ENCODE data around the gene NEDD9. TPM values are rescaled to one million over a fixed set of nuclear protein-coding genes. Genes with fewer than 3 reads are reported as not detected.

NEDD9 gene, protein sequence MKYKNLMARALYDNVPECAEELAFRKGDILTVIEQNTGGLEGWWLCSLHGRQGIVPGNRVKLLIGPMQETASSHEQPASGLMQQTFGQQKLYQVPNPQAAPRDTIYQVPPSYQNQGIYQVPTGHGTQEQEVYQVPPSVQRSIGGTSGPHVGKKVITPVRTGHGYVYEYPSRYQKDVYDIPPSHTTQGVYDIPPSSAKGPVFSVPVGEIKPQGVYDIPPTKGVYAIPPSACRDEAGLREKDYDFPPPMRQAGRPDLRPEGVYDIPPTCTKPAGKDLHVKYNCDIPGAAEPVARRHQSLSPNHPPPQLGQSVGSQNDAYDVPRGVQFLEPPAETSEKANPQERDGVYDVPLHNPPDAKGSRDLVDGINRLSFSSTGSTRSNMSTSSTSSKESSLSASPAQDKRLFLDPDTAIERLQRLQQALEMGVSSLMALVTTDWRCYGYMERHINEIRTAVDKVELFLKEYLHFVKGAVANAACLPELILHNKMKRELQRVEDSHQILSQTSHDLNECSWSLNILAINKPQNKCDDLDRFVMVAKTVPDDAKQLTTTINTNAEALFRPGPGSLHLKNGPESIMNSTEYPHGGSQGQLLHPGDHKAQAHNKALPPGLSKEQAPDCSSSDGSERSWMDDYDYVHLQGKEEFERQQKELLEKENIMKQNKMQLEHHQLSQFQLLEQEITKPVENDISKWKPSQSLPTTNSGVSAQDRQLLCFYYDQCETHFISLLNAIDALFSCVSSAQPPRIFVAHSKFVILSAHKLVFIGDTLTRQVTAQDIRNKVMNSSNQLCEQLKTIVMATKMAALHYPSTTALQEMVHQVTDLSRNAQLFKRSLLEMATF
- total RNA-seq (2014; rRNA removed; shearing (Covaris generic)), result 5.0 and 6.5 TPM in 2 replicates

DNA sequence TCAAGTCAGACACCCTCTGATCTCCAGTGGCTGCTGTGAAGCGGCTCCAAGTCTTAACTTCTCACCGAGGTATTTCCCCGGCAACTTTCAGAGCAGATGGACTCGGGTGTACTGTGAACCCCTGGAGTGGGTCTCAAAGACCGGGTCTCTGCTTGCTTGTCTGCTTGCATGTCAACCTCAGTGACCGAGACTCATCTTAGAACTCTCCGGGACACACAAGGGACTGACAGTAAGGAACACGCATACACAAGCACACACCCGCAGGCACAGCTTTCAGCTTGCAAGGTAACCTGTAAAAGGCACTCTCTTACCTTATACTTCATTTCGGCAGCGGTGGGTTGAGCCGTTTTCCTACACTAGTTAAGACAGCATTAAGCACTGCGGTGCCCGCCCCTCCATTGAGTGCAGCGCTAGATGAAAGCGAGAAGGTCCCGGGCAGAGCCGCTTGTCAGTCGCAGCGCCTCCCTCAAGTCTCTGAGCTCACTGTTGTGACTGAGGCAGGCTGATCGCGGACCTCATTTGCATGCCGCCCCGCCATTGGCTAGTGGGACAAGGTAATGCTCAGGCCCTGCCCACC is at the start of gene NEDD9:
Gene NEDD9, minus strand, starts transcription at position 476 of the 577 bp plus-strand sequence. Its CDS starts 153 bp downstream, at position 323.
- Histone ChIP-seq H3K4me3 (ENCODE audit: insufficient read depth, low read depth, low read length) (peak within 1 kb of the TSS; percentile 53), H3K27me3 (ENCODE audit: control insufficient read depth, insufficient read depth, low read length) (no peaks in the 10 kb centered on the region), H3K36me3 (replicated peaks; ENCODE audit: control insufficient read depth, insufficient read depth, low read length) (no peaks in the 10 kb centered on the region)
- DNase-seq, result peak; percentile 85

DNA sequence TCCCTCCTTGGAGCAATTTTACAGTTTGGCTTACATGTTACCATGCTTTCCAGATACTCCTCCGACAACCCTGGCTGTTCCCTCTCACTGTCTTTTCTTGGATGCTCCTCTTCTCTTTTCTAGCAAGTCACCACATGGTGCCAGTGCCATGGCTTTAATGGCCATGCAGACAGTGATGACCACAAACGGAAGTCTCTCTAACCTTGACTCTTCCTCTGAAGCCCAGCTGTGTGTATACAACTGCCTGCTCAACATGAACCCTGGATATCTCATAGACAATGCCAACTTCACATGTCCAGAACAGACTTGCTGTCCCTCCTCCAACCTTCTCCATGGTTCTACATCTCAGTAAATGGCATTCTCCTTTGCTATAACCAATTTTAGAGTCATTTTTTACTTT is 49.8 kb upstream of the NEDD9 start:
- no peaks in the 10 kb centered on the region for H3K27me3 ChIP-seq (ENCODE audit: control insufficient read depth, insufficient read depth, low read length)
- no peaks in the 10 kb centered on the region for H3K36me3 ChIP-seq (replicated peaks; ENCODE audit: control insufficient read depth, insufficient read depth, low read length)
- H3K4me3 ChIP-seq (ENCODE audit: insufficient read depth, low read depth, low read length), result no peak overlapping the region
- DNase-seq, result no peak

DNA sequence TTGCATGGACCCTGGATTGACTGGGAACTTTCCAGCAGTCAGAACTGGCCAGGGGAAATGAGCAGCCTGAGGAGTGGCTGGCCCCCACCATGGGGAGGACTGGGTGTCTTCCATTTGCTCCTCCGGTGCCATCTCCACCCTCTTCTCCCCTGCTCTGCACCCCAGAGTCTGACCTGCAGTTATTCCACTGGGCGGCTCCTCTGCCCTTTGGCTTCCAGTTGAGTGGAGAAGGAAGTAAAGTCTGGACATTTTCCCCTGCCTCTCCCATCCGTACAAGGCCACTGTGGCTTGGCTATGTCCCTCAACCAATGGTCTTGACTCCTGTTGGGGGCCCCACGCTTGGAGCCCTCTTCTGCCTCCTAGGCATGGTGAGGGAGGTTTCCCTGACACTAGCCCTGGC is 47.9 kb upstream of the NEDD9 start:
- H3K27me3 ChIP-seq (ENCODE audit: control insufficient read depth, insufficient read depth, low read length), result no peaks in the 10 kb centered on the region
- no peak overlapping the region for H3K4me3 ChIP-seq (ENCODE audit: insufficient read depth, low read depth, low read length)
- H3K36me3 ChIP-seq (replicated peaks; ENCODE audit: control insufficient read depth, insufficient read depth, low read length), result no peaks in the 10 kb centered on the region
- no peak for DNase-seq

DNA sequence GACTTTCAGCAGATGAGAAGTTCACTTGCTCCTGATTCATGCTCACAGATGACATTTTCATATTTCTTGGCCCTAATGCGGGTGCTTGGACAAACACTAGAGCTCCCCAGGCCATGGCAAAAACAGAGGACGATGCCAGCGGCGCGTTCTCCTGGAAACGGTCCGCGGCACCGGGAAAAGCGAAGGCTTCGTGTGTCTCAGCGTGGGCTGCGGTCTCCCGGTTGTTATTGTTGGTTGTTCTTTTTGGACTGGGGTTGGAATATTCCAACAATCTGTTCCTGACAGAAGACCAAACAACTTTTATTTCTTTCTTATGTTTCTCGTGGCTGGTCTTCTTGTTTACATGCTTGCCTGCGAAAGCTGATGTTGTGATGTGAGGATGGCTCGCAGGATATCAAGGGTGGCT is 46.8 kb upstream of the NEDD9 start:
- no peaks in the 10 kb centered on the region for H3K36me3 ChIP-seq (replicated peaks; ENCODE audit: control insufficient read depth, insufficient read depth, low read length)
- H3K4me3 ChIP-seq (ENCODE audit: insufficient read depth, low read depth, low read length), result no peak overlapping the region
- no peak for DNase-seq
- no peaks in the 10 kb centered on the region for H3K27me3 ChIP-seq (ENCODE audit: control insufficient read depth, insufficient read depth, low read length)

DNA sequence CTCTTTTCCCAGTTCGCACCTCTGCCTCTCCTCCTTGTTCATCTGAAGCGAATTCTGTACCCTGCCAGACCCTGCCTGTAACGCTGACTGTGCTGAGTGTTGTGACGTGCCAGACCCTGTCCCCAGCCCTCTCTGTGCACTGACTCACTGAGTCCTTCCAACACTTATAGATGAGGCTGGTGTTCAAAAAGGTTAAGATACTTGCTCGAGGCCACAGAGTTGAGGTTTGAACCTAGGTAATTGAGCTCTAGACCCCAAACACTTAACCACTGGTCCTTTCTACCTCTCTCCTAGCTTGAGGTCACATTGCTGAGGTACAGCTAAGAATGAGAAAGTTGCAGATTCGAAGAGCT is 45.7 kb upstream of the NEDD9 start:
- Histone ChIP-seq H3K36me3 (replicated peaks; ENCODE audit: control insufficient read depth, insufficient read depth, low read length) (no peaks in the 10 kb centered on the region), H3K4me3 (ENCODE audit: insufficient read depth, low read depth, low read length) (no peak overlapping the region), H3K27me3 (ENCODE audit: control insufficient read depth, insufficient read depth, low read length) (no peaks in the 10 kb centered on the region)
- no peak for DNase-seq

DNA sequence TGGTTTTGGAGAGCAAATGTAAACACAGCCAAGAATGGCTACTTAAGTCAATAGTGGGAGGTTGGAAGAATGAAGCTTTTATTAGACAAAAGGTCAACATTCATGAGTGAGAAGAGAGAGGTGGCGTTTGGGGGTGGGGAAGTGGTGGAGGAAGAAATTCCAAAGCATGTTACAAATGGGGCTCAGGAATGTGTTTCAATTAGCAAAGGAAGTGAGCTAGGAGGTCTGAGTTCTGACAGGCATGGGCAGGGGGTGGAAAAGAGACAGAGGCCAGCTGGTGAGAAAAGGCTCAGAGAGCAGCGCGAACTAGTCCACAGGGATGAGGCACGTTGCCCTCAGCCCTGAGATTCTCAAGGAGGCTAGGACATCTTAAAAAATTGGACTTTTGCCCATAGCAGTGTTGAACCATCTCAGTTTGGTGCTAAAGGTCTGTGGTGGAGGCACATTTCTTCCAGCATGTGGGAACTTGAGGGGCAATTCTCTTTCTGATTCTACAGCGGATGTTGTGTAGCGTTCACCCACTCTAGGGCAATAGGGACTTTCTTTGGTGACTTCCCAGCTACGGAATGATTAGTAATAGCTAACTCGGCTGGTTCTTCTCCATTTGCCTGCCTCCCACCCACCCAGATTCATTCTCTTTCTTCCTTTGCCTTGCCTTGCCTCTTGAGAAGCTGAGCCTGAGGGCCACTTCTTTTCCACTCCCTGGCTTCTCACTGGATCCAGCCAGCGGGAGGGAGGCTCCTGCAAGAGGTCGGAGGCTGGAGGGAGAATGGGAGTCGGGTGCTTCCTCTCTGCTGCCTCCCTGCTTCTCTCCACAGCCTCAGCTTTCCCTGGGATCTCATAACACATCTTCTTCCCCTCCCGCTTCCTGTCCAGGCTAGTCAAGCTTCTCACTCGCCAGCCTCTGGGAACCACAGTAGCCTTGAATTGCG is 45.1 kb upstream of the NEDD9 start:
- DNase-seq, result peak; percentile 60
- H3K36me3 ChIP-seq (replicated peaks; ENCODE audit: control insufficient read depth, insufficient read depth, low read length), result no peaks in the 10 kb centered on the region
- no peak overlapping the region for H3K4me3 ChIP-seq (ENCODE audit: insufficient read depth, low read depth, low read length)
- no peaks in the 10 kb centered on the region for H3K27me3 ChIP-seq (ENCODE audit: control insufficient read depth, insufficient read depth, low read length)

DNA sequence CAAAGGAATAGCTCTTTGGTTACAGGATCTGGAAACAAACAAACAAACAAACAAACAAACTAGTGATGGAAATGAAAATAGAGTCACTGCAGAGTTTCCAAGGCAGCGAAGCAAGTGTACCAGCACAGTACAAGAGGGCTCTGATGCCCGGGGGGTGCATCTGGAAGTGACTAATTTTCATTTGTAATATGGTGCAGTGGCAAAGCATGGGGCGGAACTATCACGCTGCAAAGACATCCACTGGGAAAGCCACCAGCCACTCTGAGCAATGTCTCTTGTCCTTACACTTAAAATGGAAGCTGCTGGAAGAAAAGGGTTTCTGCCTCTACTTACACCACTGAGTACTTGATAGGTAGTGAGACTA is 44.4 kb upstream of the NEDD9 start:
- H3K27me3 ChIP-seq (ENCODE audit: control insufficient read depth, insufficient read depth, low read length), result no peaks in the 10 kb centered on the region
- H3K36me3 ChIP-seq (replicated peaks; ENCODE audit: control insufficient read depth, insufficient read depth, low read length), result no peaks in the 10 kb centered on the region
- DNase-seq, result no peak
- no peak overlapping the region for H3K4me3 ChIP-seq (ENCODE audit: insufficient read depth, low read depth, low read length)

DNA sequence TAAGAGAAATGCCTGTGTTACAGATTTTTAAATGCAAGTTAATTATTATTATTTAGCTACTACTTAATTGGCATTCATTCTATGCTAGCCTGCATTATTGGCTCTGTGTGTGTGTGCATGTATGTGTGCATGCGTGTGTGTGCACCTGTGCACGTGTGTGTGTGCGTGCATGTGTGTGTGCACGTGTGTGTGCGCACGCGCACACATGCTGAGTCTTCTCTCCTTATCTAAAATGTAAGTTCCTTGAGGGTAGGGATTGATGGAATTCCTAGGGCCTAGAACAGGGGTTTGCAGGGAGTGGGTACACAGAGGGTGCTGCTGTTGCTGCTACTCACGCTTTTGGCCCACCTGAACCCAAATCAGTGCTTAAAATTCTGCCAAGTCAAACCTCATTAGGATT is 43.8 kb upstream of the NEDD9 start:
- H3K36me3 ChIP-seq (replicated peaks; ENCODE audit: control insufficient read depth, insufficient read depth, low read length), result no peaks in the 10 kb centered on the region
- DNase-seq, result no peak

DNA sequence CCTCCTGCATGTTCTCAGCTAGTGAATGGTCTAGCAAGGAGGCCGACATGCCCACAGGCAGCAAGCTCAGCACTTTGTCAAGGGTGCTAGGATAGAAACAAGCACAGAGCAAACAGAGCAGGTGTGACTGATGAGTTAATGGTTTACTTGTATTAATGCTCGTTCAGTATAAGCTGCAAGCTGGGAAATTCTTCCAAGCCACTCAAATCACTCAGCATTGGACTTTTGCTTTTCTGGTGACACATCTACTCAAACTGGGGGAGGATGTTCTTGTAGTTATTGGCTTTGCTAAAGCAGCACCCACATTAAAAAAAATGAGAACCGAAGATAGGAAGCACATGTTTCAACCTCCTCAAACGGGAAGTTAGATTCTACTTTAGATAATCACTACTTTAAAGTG is 43.1 kb upstream of the NEDD9 start:
- Histone ChIP-seq H3K27me3 (ENCODE audit: control insufficient read depth, insufficient read depth, low read length) (no peaks in the 10 kb centered on the region), H3K36me3 (replicated peaks; ENCODE audit: control insufficient read depth, insufficient read depth, low read length) (no peaks in the 10 kb centered on the region), H3K4me3 (ENCODE audit: insufficient read depth, low read depth, low read length) (no peak overlapping the region)
- no peak for DNase-seq

More for the DNA sequence above, 43.8 kb upstream of the NEDD9 start:
- H3K4me3 ChIP-seq (ENCODE audit: insufficient read depth, low read depth, low read length), result no peak overlapping the region
- no peaks in the 10 kb centered on the region for H3K27me3 ChIP-seq (ENCODE audit: control insufficient read depth, insufficient read depth, low read length)

DNA sequence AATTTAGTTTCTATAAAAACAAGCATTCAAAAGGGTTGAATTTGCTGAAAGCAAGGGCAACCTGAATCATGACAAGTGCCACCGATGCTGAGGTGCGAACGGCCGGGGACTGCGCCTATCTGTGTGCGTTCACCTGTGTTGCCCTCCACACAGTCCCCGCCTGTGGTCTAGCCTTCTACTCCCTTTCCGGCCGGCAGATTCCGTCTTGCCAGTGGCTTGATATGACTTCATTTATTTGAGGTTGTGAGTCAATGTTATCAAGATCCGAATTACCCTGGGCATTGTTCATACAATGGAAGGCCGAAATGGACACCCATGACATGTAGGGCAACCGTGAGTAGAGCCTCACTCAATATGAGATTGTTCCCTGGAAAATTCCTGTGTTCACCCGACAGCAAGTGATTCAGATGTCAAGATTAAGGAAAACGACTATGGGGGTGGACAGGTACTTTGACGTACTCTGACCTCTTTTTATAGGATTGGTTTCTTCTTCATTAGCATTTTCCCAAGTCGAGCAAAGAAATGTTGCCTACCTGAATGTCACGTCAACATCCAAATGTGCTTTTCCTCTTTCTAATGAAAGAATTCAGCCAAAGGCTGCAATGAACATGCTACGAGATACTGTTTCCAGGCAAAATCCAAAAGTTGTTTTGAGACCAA is 41.1 kb upstream of the NEDD9 start:
- no peak for DNase-seq
- Histone ChIP-seq H3K36me3 (replicated peaks; ENCODE audit: control insufficient read depth, insufficient read depth, low read length) (no peaks in the 10 kb centered on the region), H3K27me3 (ENCODE audit: control insufficient read depth, insufficient read depth, low read length) (no peaks in the 10 kb centered on the region), H3K4me3 (ENCODE audit: insufficient read depth, low read depth, low read length) (no peak overlapping the region)

DNA sequence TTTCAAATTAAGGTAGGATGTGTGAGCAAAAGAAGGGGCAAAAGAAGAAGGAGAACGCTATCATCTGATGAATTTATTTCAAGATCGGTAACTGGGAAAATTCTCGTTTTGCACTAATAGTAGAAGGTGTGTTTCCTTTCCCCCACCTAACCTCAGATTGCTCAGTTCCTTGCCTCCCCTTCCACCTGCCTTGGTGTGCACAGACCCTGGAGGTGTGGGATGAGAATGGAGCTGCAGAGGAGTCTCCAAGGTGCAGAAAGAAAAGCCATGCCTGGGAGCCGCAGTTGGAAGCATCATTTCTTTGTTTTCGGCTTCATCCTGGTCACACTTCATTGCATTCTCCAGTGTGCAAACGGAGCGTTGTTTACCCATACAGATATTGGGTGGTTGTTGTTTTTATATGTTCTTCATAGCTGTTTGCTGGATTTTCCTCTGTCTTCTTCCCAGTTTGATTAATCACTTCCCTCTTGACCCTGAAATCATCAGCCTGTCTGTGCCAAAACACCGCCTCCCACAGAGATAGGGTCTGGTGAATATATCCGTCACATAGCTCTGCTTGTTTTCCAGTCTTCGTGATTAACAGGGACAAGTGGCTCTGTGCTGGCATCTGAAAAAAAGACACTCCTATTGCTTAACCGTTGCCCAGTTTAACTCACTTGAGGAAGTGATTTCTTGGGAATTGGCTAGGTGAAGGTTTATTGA is 40.2 kb upstream of the NEDD9 start:
- Histone ChIP-seq H3K36me3 (replicated peaks; ENCODE audit: control insufficient read depth, insufficient read depth, low read length) (no peaks in the 10 kb centered on the region), H3K27me3 (ENCODE audit: control insufficient read depth, insufficient read depth, low read length) (no peaks in the 10 kb centered on the region), H3K4me3 (ENCODE audit: insufficient read depth, low read depth, low read length) (no peak overlapping the region)
- no peak for DNase-seq

DNA sequence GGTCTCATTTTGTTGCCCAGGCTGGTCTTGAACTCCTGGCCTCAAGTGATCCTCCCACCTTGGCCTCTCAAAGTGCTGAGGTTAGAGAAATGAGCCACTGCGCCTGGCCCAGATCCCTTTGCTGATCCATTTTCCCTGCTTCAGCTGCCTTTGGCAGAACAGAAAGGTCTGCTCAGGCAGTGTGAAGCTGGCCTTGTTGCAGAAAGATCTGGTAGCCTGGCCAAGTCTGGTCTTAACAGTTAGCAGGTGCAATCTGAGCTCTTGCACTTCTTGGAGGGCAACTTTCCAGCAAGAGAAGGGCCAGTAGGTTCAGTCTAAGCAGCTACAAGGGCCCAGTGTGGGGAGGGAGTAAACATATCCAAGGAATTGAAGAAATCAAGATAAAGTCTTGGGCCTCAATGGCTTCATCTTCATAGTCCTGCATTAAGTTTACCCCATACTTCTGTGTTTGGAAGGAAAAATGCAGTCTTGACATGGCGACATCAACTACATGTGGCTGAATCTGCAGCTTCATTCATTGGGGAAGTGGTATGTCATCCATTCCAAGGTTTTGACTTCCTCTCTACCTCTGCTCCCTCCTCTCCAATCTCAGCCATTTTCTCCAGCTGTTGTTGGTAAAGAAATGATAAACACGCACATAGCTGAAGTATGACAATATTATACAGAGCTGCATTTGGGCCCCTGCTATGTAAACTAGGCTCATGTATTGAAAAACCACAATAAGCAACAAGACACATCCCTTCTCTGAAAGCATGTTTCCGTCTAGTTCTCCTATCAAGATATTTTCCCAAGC is 39.0 kb upstream of the NEDD9 start:
- no peaks in the 10 kb centered on the region for H3K27me3 ChIP-seq (ENCODE audit: control insufficient read depth, insufficient read depth, low read length)
- DNase-seq, result no peak
- no peaks in the 10 kb centered on the region for H3K36me3 ChIP-seq (replicated peaks; ENCODE audit: control insufficient read depth, insufficient read depth, low read length)
- H3K4me3 ChIP-seq (ENCODE audit: insufficient read depth, low read depth, low read length), result no peak overlapping the region

All from H7 (cell line).